Fibroblast of mammary gland (primary cell): Measurements from ENCODE around the gene PRR23E.

Experiments used
- DNase-seq: peaks from one replicate; pipeline ENCODE4 v3.0.0-alpha.2; 2010; ENCODE audit warnings: low read depth
- H3K4me3 ChIP-seq: 2 replicates; pipeline ENCODE4 v1.5.1; 2011; ENCODE audit warnings: low read depth, mild to moderate bottlenecking, low read length, moderate library complexity; ENCODE audit not compliant: control insufficient read depth
- TF ChIP-seq, protein P1 (sequence below): conservative IDR thresholded peaks from 2 replicates; pipeline ENCODE4 v1.5.1; 2011; ENCODE audit warnings: low read depth, low read length, inconsistent platforms; ENCODE audit not compliant: control insufficient read depth, insufficient read depth

Gene PRR23E

DNA sequence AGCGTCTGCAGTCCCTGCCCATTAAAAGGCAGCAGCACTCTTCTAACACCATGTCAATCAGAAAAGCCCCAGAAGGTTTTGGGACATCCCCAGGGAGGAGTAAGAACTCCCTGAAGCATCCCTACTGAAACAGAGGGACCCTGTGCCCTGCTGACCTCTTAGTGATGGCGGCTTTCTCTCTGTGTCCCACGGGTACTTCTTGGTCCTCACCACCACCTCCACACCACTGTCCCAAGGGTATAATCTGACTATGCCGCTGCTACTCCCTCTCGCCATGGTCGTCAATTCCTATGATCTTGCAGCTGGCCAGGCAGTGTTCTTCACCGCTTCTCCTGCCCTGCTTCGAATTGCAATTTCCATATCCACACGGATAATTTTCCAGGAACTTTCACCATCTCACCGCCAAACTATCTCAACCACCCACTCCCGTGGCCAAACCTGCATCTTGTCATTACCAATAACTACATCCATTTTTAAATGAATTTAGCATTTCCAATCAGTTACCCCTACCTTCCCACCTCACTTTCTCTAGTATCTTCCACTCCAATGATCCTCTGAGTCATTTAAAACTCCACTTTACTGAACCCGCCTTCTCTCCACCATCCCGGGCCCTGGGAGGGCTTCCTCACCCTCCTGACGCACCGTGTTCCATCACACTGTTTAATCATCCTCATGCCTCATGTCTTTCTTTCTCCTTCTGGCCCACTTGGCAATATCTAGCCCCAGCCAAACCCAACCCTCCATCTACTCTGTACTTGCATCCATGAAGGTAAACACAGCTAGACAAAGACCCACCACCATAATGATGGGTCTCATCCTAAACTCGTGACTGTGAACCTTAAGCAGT is 23.7 kb downstream of the PRR23E start:
- peak; percentile 37 for DNase-seq
- no peak overlapping the region for H3K4me3 ChIP-seq
- TF ChIP-seq, protein P1, sequence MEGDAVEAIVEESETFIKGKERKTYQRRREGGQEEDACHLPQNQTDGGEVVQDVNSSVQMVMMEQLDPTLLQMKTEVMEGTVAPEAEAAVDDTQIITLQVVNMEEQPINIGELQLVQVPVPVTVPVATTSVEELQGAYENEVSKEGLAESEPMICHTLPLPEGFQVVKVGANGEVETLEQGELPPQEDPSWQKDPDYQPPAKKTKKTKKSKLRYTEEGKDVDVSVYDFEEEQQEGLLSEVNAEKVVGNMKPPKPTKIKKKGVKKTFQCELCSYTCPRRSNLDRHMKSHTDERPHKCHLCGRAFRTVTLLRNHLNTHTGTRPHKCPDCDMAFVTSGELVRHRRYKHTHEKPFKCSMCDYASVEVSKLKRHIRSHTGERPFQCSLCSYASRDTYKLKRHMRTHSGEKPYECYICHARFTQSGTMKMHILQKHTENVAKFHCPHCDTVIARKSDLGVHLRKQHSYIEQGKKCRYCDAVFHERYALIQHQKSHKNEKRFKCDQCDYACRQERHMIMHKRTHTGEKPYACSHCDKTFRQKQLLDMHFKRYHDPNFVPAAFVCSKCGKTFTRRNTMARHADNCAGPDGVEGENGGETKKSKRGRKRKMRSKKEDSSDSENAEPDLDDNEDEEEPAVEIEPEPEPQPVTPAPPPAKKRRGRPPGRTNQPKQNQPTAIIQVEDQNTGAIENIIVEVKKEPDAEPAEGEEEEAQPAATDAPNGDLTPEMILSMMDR, result no peak

DNA sequence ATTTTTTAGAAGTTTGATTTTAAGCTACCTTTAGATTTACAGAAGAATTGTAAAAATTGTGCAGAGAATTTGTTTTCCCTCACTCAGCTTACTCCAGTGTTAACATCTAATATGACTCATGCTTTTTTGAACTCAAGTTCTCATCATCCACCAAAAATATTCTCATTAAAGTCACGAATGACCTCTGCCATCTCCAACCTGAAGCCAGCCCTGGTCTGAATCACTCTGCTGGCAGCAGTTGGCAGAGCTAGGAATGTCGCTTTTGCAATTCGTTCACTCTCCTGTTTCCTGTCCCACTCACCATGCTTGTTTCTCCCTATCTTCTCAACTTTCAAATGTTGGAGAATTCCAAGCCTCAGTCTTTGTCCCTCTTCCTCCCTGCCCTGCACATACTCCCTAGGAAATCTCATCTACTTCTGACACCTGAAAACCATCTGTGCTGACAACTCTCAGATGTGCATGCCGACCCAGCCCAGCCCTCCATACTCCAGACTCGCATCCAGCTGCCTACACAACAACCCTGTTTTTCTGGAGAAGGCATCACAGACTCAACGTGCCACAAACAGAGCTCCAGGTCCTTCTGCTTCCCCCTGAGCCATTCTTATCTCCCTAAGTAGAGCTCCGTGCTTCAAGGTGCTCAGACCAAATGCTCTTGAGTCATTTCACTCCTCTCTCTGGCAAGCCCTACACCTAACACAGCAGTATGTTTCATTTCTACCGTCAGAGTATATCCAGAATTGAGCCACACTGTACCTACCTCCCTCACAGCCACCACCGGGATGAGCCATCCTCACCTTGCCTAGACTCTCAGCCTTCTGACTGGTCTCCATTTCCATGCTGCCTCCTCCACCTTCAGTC is 24.9 kb downstream of the PRR23E start:
- peak; percentile 36 for DNase-seq
- TF ChIP-seq, protein P1, result no peak
- no peak overlapping the region for H3K4me3 ChIP-seq

DNA sequence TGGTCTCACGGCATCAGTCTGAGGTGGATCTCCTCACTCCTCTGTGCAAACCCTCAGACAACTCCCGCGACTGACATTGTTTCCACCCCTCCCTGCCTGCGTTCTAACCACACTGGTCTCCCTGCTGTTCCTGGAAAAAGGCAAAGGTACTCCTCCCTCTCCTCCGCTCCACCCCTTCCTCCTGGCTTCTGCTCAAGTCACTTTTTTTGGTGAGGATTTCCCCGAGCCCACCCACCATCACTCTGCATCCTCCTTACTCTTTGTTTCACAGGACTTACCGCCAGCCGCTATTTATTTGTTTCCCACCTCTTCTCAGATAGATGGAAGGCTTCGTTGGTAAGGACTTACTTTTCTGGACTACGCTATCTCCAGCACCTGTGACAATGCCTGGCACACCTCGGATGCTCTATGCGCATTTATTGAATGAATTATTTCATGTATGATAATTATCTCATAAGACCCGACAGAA is 25.6 kb downstream of the PRR23E start:
- DNase-seq, result no peak
- TF ChIP-seq, protein P1, result no peak
- no peak overlapping the region for H3K4me3 ChIP-seq

DNA sequence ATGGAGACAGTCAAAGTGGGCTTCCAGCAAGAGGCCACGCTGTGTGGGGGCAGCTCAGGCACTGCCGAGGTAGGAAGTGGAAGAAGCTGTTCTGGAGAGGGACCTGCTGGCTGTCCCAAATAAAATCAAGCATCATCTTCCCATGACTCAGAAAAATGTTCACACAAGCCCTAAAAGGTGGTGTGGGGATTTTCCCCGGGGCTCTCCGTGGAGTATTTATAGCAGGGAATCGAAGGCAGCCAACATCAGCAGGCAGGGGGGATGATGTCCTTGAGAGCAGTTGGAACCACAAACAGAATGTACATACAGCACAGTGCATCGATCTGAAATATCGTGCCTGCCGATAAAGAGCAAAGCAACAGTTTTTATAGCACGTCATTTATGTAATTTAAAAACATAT is 27.6 kb downstream of the PRR23E start:
- DNase-seq, result no peak
- no peak overlapping the region for H3K4me3 ChIP-seq
- TF ChIP-seq, protein P1, result no peak

DNA sequence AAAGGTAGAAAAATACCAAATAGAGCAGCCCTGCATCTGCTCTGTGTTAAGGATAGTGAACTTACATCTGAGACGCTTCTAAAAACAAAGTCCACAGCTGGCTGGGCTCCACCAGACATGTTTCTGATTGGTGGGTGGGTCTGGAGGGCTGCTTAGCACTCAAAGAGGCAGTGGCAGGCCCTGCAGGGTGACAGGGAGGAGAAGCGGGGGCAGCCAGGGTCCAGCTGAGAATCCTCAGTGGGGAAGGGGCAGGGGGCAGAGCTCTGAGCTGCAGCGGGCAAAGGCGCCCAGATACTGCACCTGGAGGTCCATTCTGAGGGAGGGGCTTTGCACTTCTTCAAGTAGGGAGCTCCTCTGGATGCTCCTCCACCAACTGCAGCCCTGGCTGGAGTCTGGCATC is 28.1 kb downstream of the PRR23E start:
- no peak overlapping the region for H3K4me3 ChIP-seq
- TF ChIP-seq, protein P1, result no peak
- no peak for DNase-seq

DNA sequence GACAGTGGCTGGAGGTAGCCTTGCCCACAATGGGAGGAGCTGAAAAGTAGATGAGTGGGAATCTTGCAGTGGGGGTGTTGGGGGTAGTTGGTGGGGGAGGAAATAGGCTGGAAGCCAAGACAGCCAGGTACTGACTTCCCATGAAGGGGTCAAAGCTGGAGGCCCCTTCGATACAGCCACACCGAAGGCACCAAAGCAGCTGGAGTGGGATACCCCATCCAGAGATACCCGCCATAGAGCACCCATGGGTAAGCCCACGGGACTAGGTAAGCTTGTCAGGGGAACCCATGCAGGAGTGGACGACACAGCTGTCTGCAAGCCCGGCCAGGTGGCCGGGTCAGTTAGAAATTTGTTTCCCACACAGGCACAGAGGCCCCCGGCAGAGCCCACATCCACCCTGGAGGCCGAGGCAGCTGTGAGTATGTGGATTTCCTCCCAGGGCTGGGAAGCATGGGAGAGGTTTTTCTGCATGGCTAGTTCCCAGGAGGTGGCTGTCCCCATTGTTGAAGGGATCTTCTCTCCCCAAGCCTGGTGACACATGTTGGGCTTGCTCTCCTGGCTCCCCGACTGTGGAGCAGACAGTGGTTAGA is 28.6 kb downstream of the PRR23E start:
- TF ChIP-seq, protein P1, result no peak
- H3K4me3 ChIP-seq, result no peak overlapping the region
- DNase-seq, result no peak
